ENCODE results near the gene CNTFR. TPM values are rescaled to one million over a fixed set of nuclear protein-coding genes. Genes with fewer than 3 reads are reported as not detected.
A peak's percentile ranks its signal among the peaks of the same experiment; 100 is the strongest.

CNTFR gene
- total and polyA plus RNA-seq, 12 donors, result 1.1 to 15.2 (median 3.8) TPM

GRCh38 chr9:34510497-34511468, 78.7 kb downstream of the CNTFR start:
- Histone ChIP-seq H3K9me3 (replicated peaks in 1 of 3) (no peaks in the 10 kb centered on the region), H3K4me3 (no peak overlapping the region), H3K4me1 (replicated peaks in 1 of 2) (no peaks in the 10 kb centered on the region), H3K27ac (no peak overlapping the region), H3K27me3 (no peaks in the 10 kb centered on the region), H3K36me3 (replicated peaks in 1 of 2) (no peaks in the 10 kb centered on the region)
- intact Hi-C loops (cut with DNase I), result no loop called here
- TF ChIP-seq POLR2A (IDR thresholded peaks at IDR 0.05), result no peak
- no peak for TF ChIP-seq CTCF (IDR thresholded peaks at IDR 0.05)
- DNase-seq, result no peak
- WGBS, 4 donors, result 71 to 81% (median 75%) methylated on average over 7 to 13 of the region's 13 CpGs

- WGBS, 4 donors, result 90 to 96% (median 92%) methylated on average over 3 of the region's 3 CpGs
- intact Hi-C loops (cut with DNase I), result no loop called here
- no peaks in the 10 kb centered on the region for H3K4me1 ChIP-seq (replicated peaks in 1 of 2)
- H3K4me3 ChIP-seq, result no peak overlapping the region
- no peaks in the 10 kb centered on the region for H3K36me3 ChIP-seq (replicated peaks in 1 of 2)
- TF ChIP-seq POLR2A (IDR thresholded peaks at IDR 0.05) (no peak), CTCF (IDR thresholded peaks at IDR 0.05) (no peak)
- no peaks in the 10 kb centered on the region for H3K27me3 ChIP-seq
- no peaks in the 10 kb centered on the region for H3K9me3 ChIP-seq (replicated peaks in 1 of 3)
- no peak overlapping the region for H3K27ac ChIP-seq
- peak in 1 of 7 donors; percentile 5 for DNase-seq
Measured at GRCh38 chr9:34508951-34509350, 80.6 kb downstream of the CNTFR start.

GRCh38 chr9:34508463-34508862, 81.1 kb downstream of the CNTFR start:
- intact Hi-C loops (cut with DNase I), result no loop called here
- H3K27me3 ChIP-seq, result no peaks in the 10 kb centered on the region
- TF ChIP-seq POLR2A (IDR thresholded peaks at IDR 0.05), result no peak
- TF ChIP-seq CTCF (IDR thresholded peaks at IDR 0.05), result no peak
- no peak overlapping the region for H3K27ac ChIP-seq
- no peaks in the 10 kb centered on the region for H3K9me3 ChIP-seq (replicated peaks in 1 of 3)
- H3K4me1 ChIP-seq (replicated peaks in 1 of 2), result no peaks in the 10 kb centered on the region
- H3K36me3 ChIP-seq (replicated peaks in 1 of 2), result no peaks in the 10 kb centered on the region
- peak in 1 of 7 donors; percentile 4 for DNase-seq
- H3K4me3 ChIP-seq, result no peak overlapping the region
- WGBS, 4 donors, result 88 to 92% (median 91%) methylated on average over 3 of the region's 3 CpGs

- no peak overlapping the region for H3K27ac ChIP-seq
- no peaks in the 10 kb centered on the region for H3K4me1 ChIP-seq (replicated peaks in 1 of 2)
- no peak for TF ChIP-seq POLR2A (IDR thresholded peaks at IDR 0.05)
- no peak for TF ChIP-seq CTCF (IDR thresholded peaks at IDR 0.05)
- no peaks in the 10 kb centered on the region for H3K27me3 ChIP-seq
- intact Hi-C loops (cut with DNase I), result no loop called here
- DNase-seq, result peak in 1 of 7 donors; percentile 1
- H3K36me3 ChIP-seq (replicated peaks in 1 of 2), result no peaks in the 10 kb centered on the region
- no peaks in the 10 kb centered on the region for H3K9me3 ChIP-seq (replicated peaks in 1 of 3)
- no peak overlapping the region for H3K4me3 ChIP-seq
Measured at GRCh38 chr9:34507966-34508365, 81.6 kb downstream of the CNTFR start.
